Neural progenitor cell (in vitro differentiated cells): ENCODE results near the gene SEMA3C. TPM values are rescaled to one million over a fixed set of nuclear protein-coding genes. Genes with fewer than 3 reads are reported as not detected.

Experiments
- DNase-seq: peaks from one replicate; pipeline ENCODE4 v3.0.0-alpha.2; 2016; ENCODE audit warnings: low spot score
- H2AFZ ChIP-seq: fragments of 200-600 bp; sonication (generic); replicated peaks from 2 replicates; pipeline ENCODE4 v1.6.1; 2016; ENCODE audit warnings: antibody characterized with exemption
- H3F3A ChIP-seq: fragments of 200-600 bp; sonication (generic); 2 replicates; pipeline ENCODE4 v1.6.1; 2016; ENCODE audit warnings: antibody characterized with exemption, low read depth
- H3K27ac ChIP-seq: fragments of 200-600 bp; sonication (generic); 2 replicates; pipeline ENCODE4 v1.5.1; 2016; ENCODE audit warnings: mild to moderate bottlenecking
- H3K27me3 ChIP-seq: fragments of 200-600 bp; sonication (generic); 2 replicates; pipeline ENCODE4 v1.6.1; 2016; ENCODE audit warnings: mild to moderate bottlenecking, moderate library complexity
- H3K36me3 ChIP-seq: fragments of 200-600 bp; sonication (generic); 2 replicates; pipeline ENCODE4 v1.5.1; 2016
- H3K4me1 ChIP-seq: fragments of 200-600 bp; sonication (generic); 2 replicates; pipeline ENCODE4 v1.6.1; 2016; ENCODE audit warnings: mixed run types
- H3K4me2 ChIP-seq: fragments of 200-600 bp; sonication (generic); 2 replicates; pipeline ENCODE4 v1.6.1; 2016
- H3K4me3 ChIP-seq: fragments of 200-600 bp; sonication (generic); 2 replicates; pipeline ENCODE4 v1.5.1; 2016
- H3K79me2 ChIP-seq: fragments of 200-600 bp; sonication (generic); 2 replicates; pipeline ENCODE4 v1.6.1; 2016; ENCODE audit warnings: low read depth
- H3K9ac ChIP-seq: fragments of 200-600 bp; sonication (generic); 2 replicates; pipeline ENCODE4 v1.6.1; 2016
- H3K9me3 ChIP-seq: fragments of 200-600 bp; sonication (generic); 2 replicates; pipeline ENCODE4 v1.5.1; 2016; ENCODE audit warnings: low read depth
- H4K20me1 ChIP-seq: fragments of 200-600 bp; sonication (generic); 2 replicates; pipeline ENCODE4 v1.6.1; 2016; ENCODE audit warnings: low read depth
- H3K27ac Mint-ChIP-seq: 3 replicates; pipeline ENCODE4 v1.8.0; 2021; ENCODE audit warnings: mixed read lengths
- H3K27me3 Mint-ChIP-seq: 2 replicates; pipeline ENCODE4 v1.8.0; 2022; ENCODE audit warnings: low read depth, mild to moderate bottlenecking, inconsistent platforms, moderate library complexity, mixed read lengths; ENCODE audit not compliant: insufficient read depth
- H3K36me3 Mint-ChIP-seq: 3 replicates; pipeline ENCODE4 v1.8.0; 2021; ENCODE audit warnings: mixed read lengths
- H3K4me1 Mint-ChIP-seq: 3 replicates; pipeline ENCODE4 v1.8.0; 2021; ENCODE audit warnings: mixed read lengths
- H3K4me3 Mint-ChIP-seq: 3 replicates; pipeline ENCODE4 v1.8.0; 2021; ENCODE audit warnings: mild to moderate bottlenecking, moderate library complexity, mixed read lengths
- H3K9me3 Mint-ChIP-seq: 3 replicates; pipeline ENCODE4 v1.8.0; 2020; ENCODE audit warnings: mixed read lengths
- CTCF ChIP-seq: fragments of 200-600 bp; sonication (generic); IDR thresholded peaks from 2 replicates; pipeline ENCODE4 v1.5.1; 2017; ENCODE audit warnings: antibody characterized with exemption, mild to moderate bottlenecking
- EZH2 ChIP-seq: fragments of 200-600 bp; sonication (generic); IDR thresholded peaks from 2 replicates; pipeline ENCODE4 v1.6.1; 2017; ENCODE audit warnings: antibody characterized with exemption, mild to moderate bottlenecking, moderate library complexity
- EZH2phosphoT487 ChIP-seq: fragments of 200-600 bp; sonication (generic); IDR thresholded peaks from 2 replicates; pipeline ENCODE4 v1.6.1; 2017; ENCODE audit warnings: antibody characterized with exemption
- total RNA-seq: library from RNA; depleted of rRNA; stranded (reverse); fragments of >200 nt; gene quantifications from 2 replicates; pipeline ENCODE4 v1.2.3, GENCODE V29; 2015; ENCODE audit warnings: low replicate concordance

SEMA3C gene
- total RNA-seq, 1 donor from 2014 or later, result 0.54 TPM

GRCh38 chr7:80942261-80943041 lies 23.6 kb upstream of the SEMA3C start:
- Histone ChIP-seq H3K4me1 (no peaks in the 10 kb centered on the region), H3F3A (no peaks in the 10 kb centered on the region), H3K79me2 (no peaks in the 10 kb centered on the region), H3K9me3 (no peaks in the 10 kb centered on the region), H4K20me1 (no peaks in the 10 kb centered on the region), H3K27me3 (no peaks in the 10 kb centered on the region), H3K4me2 (no peak overlapping the region), H3K9ac (no peak overlapping the region), H3K36me3 (no peaks in the 10 kb centered on the region), H3K4me3 (no peak overlapping the region), H3K27ac (no peak overlapping the region), H2AFZ (no peak overlapping the region)
- no peaks in the 10 kb centered on the region for H3K9me3 Mint-ChIP-seq
- H3K36me3 Mint-ChIP-seq, result no peaks in the 10 kb centered on the region
- no peak overlapping the region for H3K4me3 Mint-ChIP-seq
- no peak overlapping the region for H3K27ac Mint-ChIP-seq
- no peaks in the 10 kb centered on the region for H3K27me3 Mint-ChIP-seq
- DNase-seq, result no peak
- TF ChIP-seq EZH2phosphoT487 (no peak), CTCF (no peak), EZH2 (no peak)
- peaks cover 11% of the 10 kb centered on the region for H3K4me1 Mint-ChIP-seq

- no peak overlapping the region for H3K9ac ChIP-seq
- Mint-ChIP-seq H3K27ac (no peak overlapping the region), H3K9me3 (no peaks in the 10 kb centered on the region), H3K27me3 (no peaks in the 10 kb centered on the region), H3K4me1 (peaks cover 11% of the 10 kb centered on the region), H3K4me3 (no peak overlapping the region), H3K36me3 (no peaks in the 10 kb centered on the region)
- H3K27ac ChIP-seq, result no peak overlapping the region
- DNase-seq, result no peak
- no peaks in the 10 kb centered on the region for H3K9me3 ChIP-seq
- H3K4me1 ChIP-seq, result no peaks in the 10 kb centered on the region
- no peak overlapping the region for H3K4me3 ChIP-seq
- H4K20me1 ChIP-seq, result no peaks in the 10 kb centered on the region
- H3K36me3 ChIP-seq, result no peaks in the 10 kb centered on the region
- H3F3A ChIP-seq, result no peaks in the 10 kb centered on the region
- H3K4me2 ChIP-seq, result no peak overlapping the region
- no peak overlapping the region for H2AFZ ChIP-seq
- H3K27me3 ChIP-seq, result no peaks in the 10 kb centered on the region
- TF ChIP-seq EZH2phosphoT487 (no peak), EZH2 (no peak), CTCF (no peak)
- no peaks in the 10 kb centered on the region for H3K79me2 ChIP-seq
These were observed 22.4 kb upstream of the SEMA3C start for GRCh38 chr7:80941208-80941758.

GRCh38 chr7:80940539-80941207 lies 21.8 kb upstream of the SEMA3C start:
- H3K9me3 ChIP-seq, result no peaks in the 10 kb centered on the region
- TF ChIP-seq EZH2phosphoT487, result no peak
- TF ChIP-seq EZH2, result no peak
- TF ChIP-seq CTCF, result no peak
- H3K27ac Mint-ChIP-seq, result no peak overlapping the region
- no peak overlapping the region for H2AFZ ChIP-seq
- no peak overlapping the region for H3K27ac ChIP-seq
- H3K9me3 Mint-ChIP-seq, result peaks cover 2% of the 10 kb centered on the region
- no peaks in the 10 kb centered on the region for H3K79me2 ChIP-seq
- no peaks in the 10 kb centered on the region for H3K36me3 ChIP-seq
- H3K4me2 ChIP-seq, result no peak overlapping the region
- H3K4me1 Mint-ChIP-seq, result peaks cover 11% of the 10 kb centered on the region
- no peaks in the 10 kb centered on the region for H3K36me3 Mint-ChIP-seq
- no peak for DNase-seq
- no peak overlapping the region for H3K4me3 ChIP-seq
- H3K27me3 ChIP-seq, result no peaks in the 10 kb centered on the region
- H4K20me1 ChIP-seq, result no peaks in the 10 kb centered on the region
- no peaks in the 10 kb centered on the region for H3K4me1 ChIP-seq
- H3F3A ChIP-seq, result no peaks in the 10 kb centered on the region
- H3K27me3 Mint-ChIP-seq, result no peaks in the 10 kb centered on the region
- H3K4me3 Mint-ChIP-seq, result no peak overlapping the region
- no peak overlapping the region for H3K9ac ChIP-seq
